ENCODE results near the gene RAB39A. TPM values are rescaled to one million over a fixed set of nuclear protein-coding genes. Genes with fewer than 3 reads are reported as not detected.

Gene RAB39A, protein sequence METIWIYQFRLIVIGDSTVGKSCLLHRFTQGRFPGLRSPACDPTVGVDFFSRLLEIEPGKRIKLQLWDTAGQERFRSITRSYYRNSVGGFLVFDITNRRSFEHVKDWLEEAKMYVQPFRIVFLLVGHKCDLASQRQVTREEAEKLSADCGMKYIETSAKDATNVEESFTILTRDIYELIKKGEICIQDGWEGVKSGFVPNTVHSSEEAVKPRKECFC
- total RNA-seq = not detected in 2 replicates

DNA sequence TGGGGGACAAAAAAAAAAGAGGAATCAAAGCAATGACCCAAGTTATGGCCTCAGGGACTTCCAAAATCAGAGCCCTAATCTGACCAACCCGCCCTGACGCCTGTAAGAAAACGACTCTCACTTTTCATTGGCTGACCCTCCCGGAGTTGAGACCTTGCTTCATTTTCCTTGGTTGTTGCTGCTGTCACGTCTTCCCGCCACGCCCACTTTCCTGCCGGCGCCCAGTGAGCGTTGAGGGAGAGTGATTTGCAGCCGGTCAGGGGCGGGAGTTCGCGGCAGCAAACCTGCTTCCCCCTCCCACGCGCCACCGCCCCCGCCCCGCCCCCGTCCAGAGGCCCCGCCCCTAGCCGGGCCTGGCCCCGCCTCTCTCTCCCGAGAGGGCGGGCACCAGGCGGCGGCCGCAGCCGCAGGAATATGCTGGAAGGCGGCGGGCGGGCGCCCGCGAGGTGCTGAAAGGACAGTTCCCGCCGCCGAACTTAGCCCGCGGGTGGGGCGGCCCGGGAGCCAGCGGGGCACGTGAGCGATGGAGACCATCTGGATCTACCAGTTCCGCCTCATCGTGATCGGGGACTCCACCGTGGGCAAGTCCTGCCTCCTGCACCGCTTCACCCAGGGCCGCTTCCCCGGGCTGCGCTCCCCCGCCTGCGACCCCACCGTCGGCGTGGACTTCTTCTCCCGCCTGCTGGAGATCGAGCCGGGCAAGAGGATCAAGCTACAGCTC, at the start of gene RAB39A:
TSS of gene RAB39A (plus strand) at position 403 of the 721 bp plus-strand sequence. CDS start at position 524, 121 bp downstream.

DNA sequence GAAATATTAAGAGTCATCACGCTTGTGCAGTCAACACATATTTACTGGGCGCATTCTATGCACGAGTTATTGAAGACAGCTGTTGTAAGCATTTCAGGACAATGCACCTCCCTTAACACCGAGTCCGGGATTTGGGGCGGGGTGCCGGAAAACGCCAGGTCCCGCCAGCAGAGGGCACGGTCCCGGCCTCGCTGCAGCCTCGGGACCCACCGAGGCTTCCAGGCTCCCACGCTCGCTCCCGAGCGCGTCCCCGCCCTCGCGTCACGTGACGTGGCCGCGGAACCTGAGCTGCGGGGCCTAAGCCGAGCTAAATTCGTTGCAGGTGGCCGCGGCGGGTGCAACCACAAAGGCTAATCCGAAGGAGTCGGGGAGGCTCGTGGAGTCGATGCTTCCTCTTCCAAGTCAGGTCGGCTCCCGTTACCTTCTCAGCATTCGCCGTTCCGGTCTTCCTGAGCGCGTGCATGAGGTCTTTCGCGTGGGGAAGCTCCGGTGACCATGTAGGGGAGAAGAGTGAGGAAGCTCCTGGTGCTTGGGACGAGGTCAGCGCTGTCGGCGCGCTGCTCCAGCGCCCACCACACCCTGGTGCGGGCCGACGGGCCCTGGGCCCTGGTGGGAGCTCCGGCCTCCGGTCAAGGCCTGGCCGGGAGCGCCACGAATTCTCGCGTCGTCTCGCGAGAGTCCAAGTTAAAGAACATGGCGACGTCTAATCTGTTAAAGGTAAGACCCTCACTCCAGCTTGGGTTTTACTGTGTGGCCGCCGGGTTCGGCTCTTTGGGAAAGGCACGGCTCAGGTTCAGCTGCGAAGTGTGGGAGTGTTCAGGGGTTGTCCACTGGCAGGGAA, 80.6 kb downstream of the RAB39A start, which contains the start of gene CUL5:
TSS of gene CUL5 (plus strand) at position 243 of the 841 bp plus-strand sequence. CDS start at position 694, 451 bp downstream.

Other genes with a start within 250 kb of the RAB39A start
- 0.24 TPM in 1 of 2 replicates, not detected in the other for gene SLN, start 216.4 kb upstream of the RAB39A start, total RNA-seq
- gene SLC35F2, start 69.7 kb upstream of the RAB39A start, total RNA-seq = 8.5 and 32.3 TPM in 2 replicates
- 14.6 and 18.1 TPM in 2 replicates for gene CUL5, start 80.5 kb downstream of the RAB39A start, total RNA-seq
- gene ACAT1, start 193.1 kb downstream of the RAB39A start, total RNA-seq = 67.6 and 181 TPM in 2 replicates